ENCODE data around the gene IMMP2L. TPM values are rescaled to one million over a fixed set of nuclear protein-coding genes. Genes with fewer than 3 reads are reported as not detected.

IMMP2L gene
- total RNA-seq, 1 donor from 2014 or later: 31.9 TPM

DNA sequence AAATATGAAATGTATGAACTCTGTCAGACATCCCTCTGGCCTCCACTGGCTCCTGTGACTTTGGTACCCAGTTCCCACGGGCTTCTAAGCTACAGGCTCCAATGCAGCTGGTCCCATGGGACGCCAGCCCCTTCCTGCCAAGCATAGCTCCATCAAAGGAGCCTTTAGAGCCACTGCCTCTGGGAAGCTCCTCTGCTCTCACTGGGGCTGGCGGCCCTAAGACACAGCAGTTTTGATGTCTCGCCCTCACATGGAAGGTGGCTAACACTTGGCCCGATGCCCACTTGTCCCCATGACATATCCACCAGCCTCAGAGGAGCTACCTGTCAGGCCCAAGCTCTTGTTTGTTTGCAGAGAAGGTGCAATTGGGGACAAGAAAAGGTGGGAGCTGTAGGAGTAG lies 925.0 kb downstream of the IMMP2L start:
- ChIA-PET CTCF (no interaction called here), POLR2A (no interaction called here)
- intact Hi-C loops (cut with micrococcal nuclease): no loop called here
- H3K36me3 Mint-ChIP-seq (ENCODE audit: low read depth): no peaks in the 10 kb centered on the region
- H3K4me3 Mint-ChIP-seq: no peak overlapping the region
- H3K4me1 Mint-ChIP-seq: no peaks in the 10 kb centered on the region
- peaks cover 3% of the 10 kb centered on the region for H3K27me3 Mint-ChIP-seq
- TF ChIP-seq, protein P1, sequence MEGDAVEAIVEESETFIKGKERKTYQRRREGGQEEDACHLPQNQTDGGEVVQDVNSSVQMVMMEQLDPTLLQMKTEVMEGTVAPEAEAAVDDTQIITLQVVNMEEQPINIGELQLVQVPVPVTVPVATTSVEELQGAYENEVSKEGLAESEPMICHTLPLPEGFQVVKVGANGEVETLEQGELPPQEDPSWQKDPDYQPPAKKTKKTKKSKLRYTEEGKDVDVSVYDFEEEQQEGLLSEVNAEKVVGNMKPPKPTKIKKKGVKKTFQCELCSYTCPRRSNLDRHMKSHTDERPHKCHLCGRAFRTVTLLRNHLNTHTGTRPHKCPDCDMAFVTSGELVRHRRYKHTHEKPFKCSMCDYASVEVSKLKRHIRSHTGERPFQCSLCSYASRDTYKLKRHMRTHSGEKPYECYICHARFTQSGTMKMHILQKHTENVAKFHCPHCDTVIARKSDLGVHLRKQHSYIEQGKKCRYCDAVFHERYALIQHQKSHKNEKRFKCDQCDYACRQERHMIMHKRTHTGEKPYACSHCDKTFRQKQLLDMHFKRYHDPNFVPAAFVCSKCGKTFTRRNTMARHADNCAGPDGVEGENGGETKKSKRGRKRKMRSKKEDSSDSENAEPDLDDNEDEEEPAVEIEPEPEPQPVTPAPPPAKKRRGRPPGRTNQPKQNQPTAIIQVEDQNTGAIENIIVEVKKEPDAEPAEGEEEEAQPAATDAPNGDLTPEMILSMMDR (IDR thresholded peaks at IDR 0.05): no peak
- no peak overlapping the region for H3K27ac Mint-ChIP-seq
- ATAC-seq (ENCODE audit: low read depth): no peak
- H3K9me3 Mint-ChIP-seq: peaks cover 7% of the 10 kb centered on the region
- DNase-seq: no peak

DNA sequence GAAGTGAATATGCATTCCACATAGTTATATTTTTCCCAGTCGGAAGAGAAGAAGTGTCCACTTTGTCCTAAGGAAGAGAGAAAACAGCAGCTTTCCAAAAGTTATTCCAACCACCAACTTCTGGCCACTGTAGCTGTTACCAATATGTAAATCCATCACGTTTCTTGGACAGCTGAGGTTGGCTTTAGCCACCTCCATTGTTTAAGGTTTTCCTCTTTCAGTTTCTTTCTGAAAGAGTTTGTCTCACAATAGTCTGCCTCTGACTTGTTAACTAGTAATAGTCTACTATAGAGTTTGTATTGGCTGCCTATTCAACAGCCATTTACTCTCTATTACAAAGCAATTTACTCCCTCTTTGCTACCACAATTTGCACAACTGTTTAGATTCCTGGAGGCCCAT lies 929.0 kb downstream of the IMMP2L start:
- ATAC-seq (ENCODE audit: low read depth) (no peak), DNase-seq (no peak)
- ChIA-PET CTCF (no interaction called here), POLR2A (no interaction called here)
- Mint-ChIP-seq H3K9me3 (peaks cover 7% of the 10 kb centered on the region), H3K4me3 (no peak overlapping the region), H3K27me3 (no peaks in the 10 kb centered on the region), H3K36me3 (ENCODE audit: low read depth) (no peaks in the 10 kb centered on the region), H3K27ac (no peak overlapping the region), H3K4me1 (no peaks in the 10 kb centered on the region)
- TF ChIP-seq, protein P1 (IDR thresholded peaks at IDR 0.05): no peak
- intact Hi-C loops (cut with micrococcal nuclease): no loop called here

DNA sequence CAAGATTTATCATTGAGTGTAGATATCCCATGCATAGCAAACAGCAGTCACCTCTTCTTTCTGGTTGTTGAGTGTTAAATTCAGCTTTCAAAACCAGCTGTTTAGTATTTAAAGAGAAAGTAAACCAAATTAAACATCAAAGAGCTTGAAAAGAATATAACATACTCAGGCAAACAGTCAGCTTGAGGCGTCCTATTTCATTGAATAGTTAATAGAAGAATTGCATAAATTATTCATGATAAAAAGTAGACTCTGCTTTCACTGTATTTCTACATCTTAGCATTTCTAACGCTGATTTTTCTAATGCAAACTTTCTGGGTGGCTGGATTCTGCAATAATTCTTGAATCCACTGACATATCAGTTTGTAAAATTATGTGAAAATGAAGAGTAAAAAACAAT lies 935.9 kb downstream of the IMMP2L start:
- no peak overlapping the region for H3K27ac Mint-ChIP-seq
- ATAC-seq (ENCODE audit: low read depth): no peak
- TF ChIP-seq, protein P1 (IDR thresholded peaks at IDR 0.05): no peak
- no peaks in the 10 kb centered on the region for H3K9me3 Mint-ChIP-seq
- intact Hi-C loops (cut with micrococcal nuclease): no loop called here
- H3K4me3 Mint-ChIP-seq: no peak overlapping the region
- ChIA-PET POLR2A (no interaction called here), CTCF (no interaction called here)
- H3K36me3 Mint-ChIP-seq (ENCODE audit: low read depth): no peaks in the 10 kb centered on the region
- DNase-seq: no peak
- no peaks in the 10 kb centered on the region for H3K27me3 Mint-ChIP-seq
- H3K4me1 Mint-ChIP-seq: no peaks in the 10 kb centered on the region

DNA sequence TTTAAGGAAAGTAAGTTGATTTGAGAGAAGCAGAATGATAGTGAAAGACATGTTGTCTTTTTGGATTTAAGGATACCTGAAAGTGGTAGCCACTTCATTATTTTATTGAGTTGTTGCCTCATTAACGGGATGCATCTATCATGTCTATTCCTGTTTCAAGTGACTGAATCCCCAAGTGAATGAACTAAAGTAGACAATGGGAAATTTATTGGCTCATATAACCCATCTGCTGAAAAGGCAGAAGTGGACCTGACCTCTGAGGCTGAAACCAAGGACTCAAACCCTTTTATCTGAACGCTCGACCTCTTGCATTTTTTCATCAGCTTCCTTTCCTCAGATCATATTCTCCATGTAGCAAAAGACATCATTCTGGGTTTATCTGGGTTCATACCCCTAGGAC lies 937.0 kb downstream of the IMMP2L start:
- no peak overlapping the region for H3K4me3 Mint-ChIP-seq
- H3K4me1 Mint-ChIP-seq: no peaks in the 10 kb centered on the region
- H3K36me3 Mint-ChIP-seq (ENCODE audit: low read depth): no peaks in the 10 kb centered on the region
- no peaks in the 10 kb centered on the region for H3K9me3 Mint-ChIP-seq
- H3K27me3 Mint-ChIP-seq: no peaks in the 10 kb centered on the region
- POLR2A ChIA-PET: no interaction called here
- no peak overlapping the region for H3K27ac Mint-ChIP-seq
- CTCF ChIA-PET: no interaction called here
- TF ChIP-seq, protein P1 (IDR thresholded peaks at IDR 0.05): no peak
- no peak for DNase-seq
- ATAC-seq (ENCODE audit: low read depth): no peak
- intact Hi-C loops (cut with micrococcal nuclease): no loop called here

DNA sequence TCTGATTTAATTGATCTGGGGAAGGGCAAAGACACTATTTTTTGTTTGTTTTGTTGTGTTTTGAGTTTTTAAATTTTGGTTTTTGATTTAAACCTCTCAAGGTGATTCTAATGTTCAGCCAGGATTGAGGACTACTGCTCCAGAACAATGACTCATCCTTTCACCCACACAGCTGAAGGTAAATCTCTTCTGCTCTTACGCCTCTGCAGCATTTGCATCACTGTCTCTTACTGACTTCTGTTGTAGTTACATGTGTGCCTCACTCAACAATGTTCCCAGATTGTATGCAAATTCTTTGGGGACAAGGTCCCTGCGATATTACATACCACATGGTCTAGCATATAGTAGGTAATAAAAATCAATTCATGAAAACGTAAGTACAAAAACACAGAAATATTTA lies 938.9 kb downstream of the IMMP2L start:
- Mint-ChIP-seq H3K4me3 (no peak overlapping the region), H3K27me3 (no peaks in the 10 kb centered on the region), H3K4me1 (no peaks in the 10 kb centered on the region), H3K36me3 (ENCODE audit: low read depth) (no peaks in the 10 kb centered on the region), H3K27ac (no peak overlapping the region), H3K9me3 (no peaks in the 10 kb centered on the region)
- TF ChIP-seq, protein P1 (IDR thresholded peaks at IDR 0.05): no peak
- DNase-seq (no peak), ATAC-seq (ENCODE audit: low read depth) (no peak)
- ChIA-PET POLR2A (no interaction called here), CTCF (no interaction called here)
- intact Hi-C loops (cut with micrococcal nuclease): no loop called here
